ENCODE data around the gene FOXJ1.

GRCh38 chr17:76173474-76173873 is 32.4 kb upstream of the FOXJ1 start:
- TF ChIP-seq CTCF (IDR thresholded peaks at IDR 0.05), result no peak
- TF ChIP-seq POLR2A (IDR thresholded peaks at IDR 0.05), result no peak

Data from testis (tissue), 2 donors.